ENCODE measurements around the gene GLP1R. TPM values are rescaled to one million over a fixed set of nuclear protein-coding genes. Genes with fewer than 3 reads are reported as not detected.

Gene GLP1R
- total RNA-seq, 1 experiment from 2014 or later = not detected

DNA sequence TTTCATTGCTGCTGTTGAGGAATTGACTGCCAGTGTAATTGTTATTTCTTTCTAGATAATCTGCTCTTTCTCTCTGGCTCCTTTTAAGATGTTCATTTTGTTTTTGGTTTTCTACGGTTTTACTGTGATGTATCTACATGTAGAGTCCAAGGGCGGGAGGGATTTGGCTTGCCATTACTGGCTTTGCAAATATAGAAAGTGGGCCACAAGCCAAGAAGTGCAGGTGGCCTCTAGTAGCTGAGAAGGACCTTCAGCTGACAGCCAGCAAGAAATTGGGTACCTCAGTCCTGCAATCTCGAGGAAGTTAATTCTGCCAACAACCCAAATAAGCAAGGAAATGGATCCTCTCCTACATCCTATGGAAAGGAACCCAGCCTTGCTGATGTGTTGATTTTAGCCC lies 42.8 kb upstream of the GLP1R start:
- no peak overlapping the region for H3K9ac ChIP-seq (ENCODE audit: low read length)
- H3K79me2 ChIP-seq (ENCODE audit: insufficient read depth, low read length) = no peaks in the 10 kb centered on the region
- RAD21 ChIA-PET (ENCODE audit: low non-redundant PET in 1 of 2, low total read pairs in 2 of 2, uncharacterized antibody in 2 of 2, unreplicated experiment in 2 of 2) = no interaction called here
- no peak overlapping the region for H2AFZ ChIP-seq (ENCODE audit: low read depth, low read length, poor library complexity, severe bottlenecking)
- no peaks in the 10 kb centered on the region for H3K9me2 ChIP-seq (ENCODE audit: insufficient read depth)
- POLR2A ChIA-PET = no interaction called here
- H3K4me3 ChIP-seq (replicated peaks in 1 of 2; ENCODE audit: low read depth in 1 of 2, low read length in 2 of 2) = no peak overlapping the region
- H3K9me3 ChIP-seq (ENCODE audit: control insufficient read depth in 1 of 2, insufficient read depth in 1 of 2, low read depth in 1 of 2, low read length in 2 of 2) = no peaks in the 10 kb centered on the region
- H3K4me1 ChIP-seq (ENCODE audit: control insufficient read depth in 1 of 2, insufficient read depth in 2 of 2, low read length in 2 of 2) = no peaks in the 10 kb centered on the region
- BruUV-seq (replicated peaks) = no TSS peak
- TF ChIP-seq, protein P1, sequence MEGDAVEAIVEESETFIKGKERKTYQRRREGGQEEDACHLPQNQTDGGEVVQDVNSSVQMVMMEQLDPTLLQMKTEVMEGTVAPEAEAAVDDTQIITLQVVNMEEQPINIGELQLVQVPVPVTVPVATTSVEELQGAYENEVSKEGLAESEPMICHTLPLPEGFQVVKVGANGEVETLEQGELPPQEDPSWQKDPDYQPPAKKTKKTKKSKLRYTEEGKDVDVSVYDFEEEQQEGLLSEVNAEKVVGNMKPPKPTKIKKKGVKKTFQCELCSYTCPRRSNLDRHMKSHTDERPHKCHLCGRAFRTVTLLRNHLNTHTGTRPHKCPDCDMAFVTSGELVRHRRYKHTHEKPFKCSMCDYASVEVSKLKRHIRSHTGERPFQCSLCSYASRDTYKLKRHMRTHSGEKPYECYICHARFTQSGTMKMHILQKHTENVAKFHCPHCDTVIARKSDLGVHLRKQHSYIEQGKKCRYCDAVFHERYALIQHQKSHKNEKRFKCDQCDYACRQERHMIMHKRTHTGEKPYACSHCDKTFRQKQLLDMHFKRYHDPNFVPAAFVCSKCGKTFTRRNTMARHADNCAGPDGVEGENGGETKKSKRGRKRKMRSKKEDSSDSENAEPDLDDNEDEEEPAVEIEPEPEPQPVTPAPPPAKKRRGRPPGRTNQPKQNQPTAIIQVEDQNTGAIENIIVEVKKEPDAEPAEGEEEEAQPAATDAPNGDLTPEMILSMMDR (IDR thresholded peaks at IDR 0.05 in 2 of 3, conservative IDR thresholded peaks at IDR 0.05 in 1 of 3; ENCODE audit: borderline replicate concordance in 1 of 3, insufficient read depth in 1 of 3, low read depth in 2 of 3, low read length in 2 of 3) = no peak
- TF ChIP-seq SIN3A (IDR thresholded peaks at IDR 0.05; ENCODE audit: low read depth) = no peak
- TF ChIP-seq, protein P2, sequence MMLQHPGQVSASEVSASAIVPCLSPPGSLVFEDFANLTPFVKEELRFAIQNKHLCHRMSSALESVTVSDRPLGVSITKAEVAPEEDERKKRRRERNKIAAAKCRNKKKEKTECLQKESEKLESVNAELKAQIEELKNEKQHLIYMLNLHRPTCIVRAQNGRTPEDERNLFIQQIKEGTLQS (IDR thresholded peaks at IDR 0.05) = no peak
- TF ChIP-seq ZFX (IDR thresholded peaks at IDR 0.05) = no peak
- no peak for TF ChIP-seq EZH2 (IDR thresholded peaks at IDR 0.05)
- no peak for TF ChIP-seq FOSL1 (IDR thresholded peaks at IDR 0.05; ENCODE audit: low read depth)
- TF ChIP-seq, protein P3, sequence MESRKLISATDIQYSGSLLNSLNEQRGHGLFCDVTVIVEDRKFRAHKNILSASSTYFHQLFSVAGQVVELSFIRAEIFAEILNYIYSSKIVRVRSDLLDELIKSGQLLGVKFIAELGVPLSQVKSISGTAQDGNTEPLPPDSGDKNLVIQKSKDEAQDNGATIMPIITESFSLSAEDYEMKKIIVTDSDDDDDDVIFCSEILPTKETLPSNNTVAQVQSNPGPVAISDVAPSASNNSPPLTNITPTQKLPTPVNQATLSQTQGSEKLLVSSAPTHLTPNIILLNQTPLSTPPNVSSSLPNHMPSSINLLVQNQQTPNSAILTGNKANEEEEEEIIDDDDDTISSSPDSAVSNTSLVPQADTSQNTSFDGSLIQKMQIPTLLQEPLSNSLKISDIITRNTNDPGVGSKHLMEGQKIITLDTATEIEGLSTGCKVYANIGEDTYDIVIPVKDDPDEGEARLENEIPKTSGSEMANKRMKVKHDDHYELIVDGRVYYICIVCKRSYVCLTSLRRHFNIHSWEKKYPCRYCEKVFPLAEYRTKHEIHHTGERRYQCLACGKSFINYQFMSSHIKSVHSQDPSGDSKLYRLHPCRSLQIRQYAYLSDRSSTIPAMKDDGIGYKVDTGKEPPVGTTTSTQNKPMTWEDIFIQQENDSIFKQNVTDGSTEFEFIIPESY (IDR thresholded peaks at IDR 0.05; ENCODE audit: extremely low read depth, insufficient replicate concordance, low read length) = no peak
- H3K27me3 ChIP-seq (ENCODE audit: insufficient read depth, low read length) = peaks cover 80% of the 10 kb centered on the region
- H4K20me1 ChIP-seq (ENCODE audit: insufficient read depth) = no peaks in the 10 kb centered on the region; the same call in 1 of the 2 replicates
- DNase-seq (ENCODE audit: low read depth, low spot score) (no peak), ATAC-seq (no peak)
- H3K27ac ChIP-seq (ENCODE audit: low read depth, low read length) = no peak overlapping the region
- CTCF ChIA-PET = no interaction called here
- no peak overlapping the region for H3K4me2 ChIP-seq (ENCODE audit: low read length)
- intact Hi-C loops (cut with micrococcal nuclease) = loop anchor here (10.0 kb wide), 1 partner anchor 149 kb away; no protein-coding TSS in a partner anchor
- H3K36me3 ChIP-seq (ENCODE audit: control insufficient read depth in 1 of 2, insufficient read depth in 2 of 2, low read length in 2 of 2) = no peaks in the 10 kb centered on the region
